ENCODE results near the gene SUGP2. TPM values are rescaled to one million over a fixed set of nuclear protein-coding genes. Genes with fewer than 3 reads are reported as not detected.

The SUGP2 gene
- polyA plus RNA-seq, 3 donors, result 7.6 to 143 (median 8.2) TPM

DNA sequence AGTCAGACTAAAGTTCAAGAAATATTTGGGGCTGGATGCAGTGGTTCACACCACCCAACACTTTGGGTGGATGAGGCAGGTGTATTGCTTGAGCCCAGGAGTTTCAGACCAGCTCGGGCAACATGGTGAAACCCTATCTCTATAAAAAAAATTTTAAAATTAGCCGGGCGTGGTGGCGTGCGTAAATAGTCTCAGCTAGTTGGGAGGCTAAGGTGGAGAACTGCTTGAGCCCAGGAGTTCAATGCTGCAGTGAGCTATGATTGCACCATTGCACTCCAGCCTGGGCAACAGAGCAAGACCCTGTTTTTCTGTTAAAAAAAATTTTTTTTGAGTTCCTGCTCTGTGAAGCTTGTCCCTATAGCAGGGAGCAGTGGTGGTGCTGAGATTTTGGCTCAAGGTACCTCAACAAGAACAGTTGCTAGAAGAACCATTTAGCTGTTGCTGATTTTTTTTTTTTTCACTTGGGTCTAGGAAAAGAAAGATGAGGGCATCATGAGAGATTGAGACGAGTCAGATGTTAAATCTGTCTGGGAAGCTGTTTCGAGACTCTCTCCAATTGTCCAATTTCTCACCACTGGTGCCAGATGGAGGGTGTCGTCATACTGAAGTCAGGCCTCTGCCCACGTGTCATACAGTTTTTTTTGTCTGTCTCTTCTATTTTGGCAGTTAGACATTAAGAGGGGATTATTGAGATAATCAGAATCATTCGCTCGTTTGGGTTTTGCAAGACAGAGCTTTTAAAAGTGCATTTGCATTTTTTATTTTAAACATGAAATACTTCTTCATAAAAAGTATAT, 34.2 kb upstream of the SUGP2 start:
- H3K4me1 Mint-ChIP-seq, result peaks cover 37% of the 10 kb centered on the region
- H3K4me2 ChIP-seq (replicated peaks; ENCODE audit: extremely low read depth, low read length, poor library complexity, severe bottlenecking), result no peak overlapping the region

More for the DNA sequence above, 34.2 kb upstream of the SUGP2 start:
- H3K36me3 Mint-ChIP-seq, result peaks cover 2 to 6% of the 10 kb centered on the region in 2 donors
- Histone ChIP-seq H3K27ac (ENCODE audit: low read depth in 1 of 2, low read length in 2 of 2) (no peak overlapping the region), H2AFZ (ENCODE audit: insufficient read depth, low read depth, low read length, poor library complexity, severe bottlenecking) (no peak overlapping the region), H4K20me1 (ENCODE audit: insufficient read depth, low read length) (no peaks in the 10 kb centered on the region), H3K9ac (ENCODE audit: insufficient read depth, low read length, poor library complexity, severe bottlenecking) (no peak overlapping the region), H3K4me3 (replicated peaks in 1 of 3; ENCODE audit: low read depth in 2 of 3, low read length in 3 of 3) (no peak overlapping the region), H3K27me3 (ENCODE audit: control insufficient read depth in 2 of 2, insufficient read depth in 2 of 2, low read length in 2 of 2) (no peaks in the 10 kb centered on the region), H3K79me2 (ENCODE audit: insufficient read depth, low read length) (peaks cover 7% of the 10 kb centered on the region), H3K4me1 (ENCODE audit: control insufficient read depth in 1 of 2, insufficient read depth in 2 of 2, low read length in 2 of 2) (peaks cover 28 to 32% of the 10 kb centered on the region in 2 donors), H3K9me3 (replicated peaks in 1 of 2; ENCODE audit: control insufficient read depth in 1 of 2, insufficient read depth in 1 of 2, low read length in 2 of 2) (no peaks in the 10 kb centered on the region), H3K36me3 (replicated peaks in 1 of 2; ENCODE audit: control insufficient read depth in 1 of 2, insufficient read depth in 2 of 2, low read length in 2 of 2) (no peaks in the 10 kb centered on the region)
- intact Hi-C loops (cut with micrococcal nuclease), result no loop called here
- H3K27me3 Mint-ChIP-seq (ENCODE audit: low read depth in 3 of 3), result peaks cover 0 to 4% (median 2%) of the 10 kb centered on the region in 3 donors
- no CpG with 5 or more reads among the region's 11 CpGs for WGBS (ENCODE audit: insufficient coverage)
- no peak for DNase-seq
- H3K4me3 Mint-ChIP-seq, result no peak overlapping the region
- TF ChIP-seq, protein P1, sequence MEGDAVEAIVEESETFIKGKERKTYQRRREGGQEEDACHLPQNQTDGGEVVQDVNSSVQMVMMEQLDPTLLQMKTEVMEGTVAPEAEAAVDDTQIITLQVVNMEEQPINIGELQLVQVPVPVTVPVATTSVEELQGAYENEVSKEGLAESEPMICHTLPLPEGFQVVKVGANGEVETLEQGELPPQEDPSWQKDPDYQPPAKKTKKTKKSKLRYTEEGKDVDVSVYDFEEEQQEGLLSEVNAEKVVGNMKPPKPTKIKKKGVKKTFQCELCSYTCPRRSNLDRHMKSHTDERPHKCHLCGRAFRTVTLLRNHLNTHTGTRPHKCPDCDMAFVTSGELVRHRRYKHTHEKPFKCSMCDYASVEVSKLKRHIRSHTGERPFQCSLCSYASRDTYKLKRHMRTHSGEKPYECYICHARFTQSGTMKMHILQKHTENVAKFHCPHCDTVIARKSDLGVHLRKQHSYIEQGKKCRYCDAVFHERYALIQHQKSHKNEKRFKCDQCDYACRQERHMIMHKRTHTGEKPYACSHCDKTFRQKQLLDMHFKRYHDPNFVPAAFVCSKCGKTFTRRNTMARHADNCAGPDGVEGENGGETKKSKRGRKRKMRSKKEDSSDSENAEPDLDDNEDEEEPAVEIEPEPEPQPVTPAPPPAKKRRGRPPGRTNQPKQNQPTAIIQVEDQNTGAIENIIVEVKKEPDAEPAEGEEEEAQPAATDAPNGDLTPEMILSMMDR (IDR thresholded peaks at IDR 0.05), result no peak
- H3K27ac Mint-ChIP-seq, result peak overlapping the region in 2 of 7 donors; percentile 45 to 46
- H3K9me3 Mint-ChIP-seq, result no peaks in the 10 kb centered on the region
